Measurements from ENCODE around the gene EPYC. TPM values are rescaled to one million over a fixed set of nuclear protein-coding genes. Genes with fewer than 3 reads are reported as not detected.

Gene EPYC
- total and polyA plus RNA-seq, 2 of the 4 experiments (the other 2 are of a cell fraction): not detected

GRCh38 chr12:90954921-90955320 is 49.9 kb downstream of the EPYC start, which contains the start of gene CCER1:
Gene CCER1 (minus strand): TSS chr12:90955176. CDS start chr12:90954742, 434 bp downstream.
- in situ Hi-C loops (cut with MboI; ENCODE audit: low sequenced_read_pairs) (loop anchor here (25.0 kb wide), 1 partner anchor 1682 kb away; no protein-coding TSS in a partner anchor), intact Hi-C loops (cut with micrococcal nuclease) (no loop called here), dilution Hi-C loops (cut with HindIII; ENCODE audit: low sequenced_read_pairs, unreplicated experiment) (no loop called here)
- no peak within 1 kb of the TSS for H2BK20ac ChIP-seq (ENCODE audit: low read depth, low read length)
- no peak within 1 kb of the TSS for H2AFZ ChIP-seq (replicated peaks; ENCODE audit: low read length, poor library complexity)
- ChIA-PET POLR2A (ENCODE audit: unreplicated experiment) (no interaction called here), CTCF (no interaction called here)
- H4K91ac ChIP-seq (ENCODE audit: insufficient read depth, low read depth, low read length): no peak within 1 kb of the TSS
- no peak within 1 kb of the TSS for H3K18ac ChIP-seq (ENCODE audit: low read depth, low read length)
- no peak for DNase-seq
- H3K27me3 ChIP-seq (ENCODE audit: control insufficient read depth, insufficient read depth, low read length): no peaks in the 10 kb centered on the region
- no peaks in the 10 kb centered on the region for H3K9me3 ChIP-seq (ENCODE audit: control insufficient read depth, insufficient read depth, low read length)
- H3K36me3 ChIP-seq (ENCODE audit: control insufficient read depth, insufficient read depth, low read length): no peaks in the 10 kb centered on the region
- H4K8ac ChIP-seq (ENCODE audit: low read depth in 2 of 2, low read length in 2 of 2): no peak within 1 kb of the TSS
- no peak within 1 kb of the TSS for H3K9ac ChIP-seq (ENCODE audit: low read depth, low read length)
- H2BK5ac ChIP-seq (ENCODE audit: low read depth, low read length, poor library complexity, severe bottlenecking): no peak within 1 kb of the TSS
- no peak within 1 kb of the TSS for H2AK5ac ChIP-seq (ENCODE audit: low read depth, low read length)
- H3K14ac ChIP-seq (replicated peaks; ENCODE audit: low read depth, low read length): no peak within 1 kb of the TSS
- TF ChIP-seq USF2 (IDR thresholded peaks at IDR 0.05; ENCODE audit: low read depth, low read length) (no peak), MAFK (IDR thresholded peaks at IDR 0.05; ENCODE audit: low read depth, low read length) (no peak), RAD21 (IDR thresholded peaks at IDR 0.05; ENCODE audit: low read length) (no peak), MAZ (IDR thresholded peaks at IDR 0.05; ENCODE audit: borderline replicate concordance, low read depth, low read length) (no peak), POLR2A (IDR thresholded peaks at IDR 0.05; ENCODE audit: low read depth, low read length) (no peak), NFE2L2 (IDR thresholded peaks at IDR 0.05; ENCODE audit: low read depth, low read length) (no peak), CEBPB (IDR thresholded peaks at IDR 0.05; ENCODE audit: low read depth, low read length) (no peak), ELK1 (IDR thresholded peaks at IDR 0.05; ENCODE audit: borderline replicate concordance, low read depth, low read length) (no peak), MXI1 (IDR thresholded peaks at IDR 0.05; ENCODE audit: borderline replicate concordance, low read depth, low read length) (no peak), BHLHE40 (IDR thresholded peaks at IDR 0.05; ENCODE audit: low read depth, low read length) (no peak), FOS (IDR thresholded peaks at IDR 0.05; ENCODE audit: low read depth, low read length) (no peak), CHD1 (IDR thresholded peaks at IDR 0.05; ENCODE audit: low read depth, low read length) (no peak), RFX5 (IDR thresholded peaks at IDR 0.05; ENCODE audit: low read depth, low read length) (no peak), SMC3 (IDR thresholded peaks at IDR 0.05; ENCODE audit: low read depth, low read length) (no peak), RCOR1 (IDR thresholded peaks at IDR 0.05; ENCODE audit: insufficient replicate concordance, low read length) (no peak), CTCF (conservative IDR thresholded peaks at IDR 0.05; ENCODE audit: low read depth, low read length) (no peak)
- no peaks in the 10 kb centered on the region for H3K4me1 ChIP-seq (ENCODE audit: control insufficient read depth, insufficient read depth, low read length)
- no peak within 1 kb of the TSS for H3K56ac ChIP-seq (ENCODE audit: extremely low read depth, insufficient read depth, low read length)
- 100% methylated on average over 7 of the region's 22 CpGs; no CpG with 5 or more reads in 1 of the 2 experiments for WGBS, 2 experiments (ENCODE audit: extremely low coverage in 2 of 2, insufficient read length in 1 of 2)
- no peak for ATAC-seq (ENCODE audit: low read depth)
- no peak within 1 kb of the TSS for H2BK15ac ChIP-seq (ENCODE audit: low read depth, low read length)
- no peak within 1 kb of the TSS for H2BK120ac ChIP-seq (ENCODE audit: low read depth, low read length)
- no peak within 1 kb of the TSS for H3K4me2 ChIP-seq (ENCODE audit: low read depth, low read length)
- no peak within 1 kb of the TSS for H4K5ac ChIP-seq (ENCODE audit: low read depth, low read length)
- H3K4me3 ChIP-seq (ENCODE audit: insufficient read depth, low read depth, low read length): no peak within 1 kb of the TSS
- no TSS peak for BruUV-seq (replicated peaks)
- H4K20me1 ChIP-seq (ENCODE audit: insufficient read depth, low read length): no peaks in the 10 kb centered on the region
- no peaks in the 10 kb centered on the region for H3K79me1 ChIP-seq (ENCODE audit: low read depth in 1 of 2, low read length in 2 of 2)
- H3K9me1 ChIP-seq (ENCODE audit: insufficient read depth, low read length): no peaks in the 10 kb centered on the region
- H3K27ac ChIP-seq (ENCODE audit: insufficient read depth, low read length): no peak within 1 kb of the TSS
- H3K4ac ChIP-seq (ENCODE audit: low read depth, low read length): no peak within 1 kb of the TSS
- H2AK9ac ChIP-seq (replicated peaks; ENCODE audit: low read depth, low read length, poor library complexity): no peak within 1 kb of the TSS
- no peak within 1 kb of the TSS for H3K23ac ChIP-seq (ENCODE audit: low read depth, low read length)

Data from IMR-90 (cell line).